Erythroblast (primary cell): Measurements from ENCODE around the gene MTMR11.

Experiments
- GATA1 ChIP-seq: IDR thresholded peaks from 2 replicates; pipeline ENCODE4 v1.6.1; 2011; ENCODE audit warnings: low read depth, mild to moderate bottlenecking, control low read depth, low read length, moderate library complexity
- POLR2A ChIP-seq: IDR thresholded peaks from 2 replicates; pipeline ENCODE4 v1.6.1; 2011; ENCODE audit warnings: mild to moderate bottlenecking, low read length

DNA sequence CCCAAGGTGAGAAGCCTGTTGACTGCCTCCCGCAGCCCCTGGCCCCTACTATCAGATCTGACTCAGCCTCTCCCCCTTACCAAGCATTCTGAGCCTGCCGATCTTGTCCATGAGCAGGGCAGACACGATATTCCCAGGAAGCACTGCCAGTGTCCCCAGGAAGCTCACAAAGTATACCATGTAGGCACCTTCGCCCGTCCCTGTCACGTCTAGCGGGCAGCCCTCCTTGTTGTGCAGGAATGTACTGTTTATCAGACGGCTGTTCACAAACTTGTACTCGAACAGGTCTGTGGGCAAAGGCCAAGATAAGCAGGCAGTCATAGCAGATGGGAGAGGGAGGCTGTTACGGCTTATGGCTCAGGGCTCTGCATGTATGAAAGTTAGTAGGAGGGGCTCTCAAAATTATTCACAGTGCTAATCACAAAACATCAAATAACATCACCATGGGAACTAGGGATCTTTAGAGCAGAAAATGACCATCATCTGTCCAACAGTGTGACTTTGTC is 30.1 kb downstream of the MTMR11 start:
- no peak for TF ChIP-seq POLR2A
- no peak for TF ChIP-seq GATA1
